Measurements from ENCODE around the gene SBF1. TPM values are rescaled to one million over a fixed set of nuclear protein-coding genes. Genes with fewer than 3 reads are reported as not detected.
A peak's percentile ranks its signal among the peaks of the same experiment; 100 is the strongest.

The SBF1 gene
- total RNA-seq, result 55.8 TPM
- long read RNA-seq, full-length matches to known transcripts, result 30 of 120 reads
- long read RNA-seq, partial matches to known transcripts, result 60 of 120 reads
- long read RNA-seq, other reads (novel, unspliced or antisense), result 30 of 120 reads

GRCh38 chr22:50474710-50475651 lies at the start of gene SBF1:
Gene SBF1, minus strand, starts transcription at chr22:50475035. Its CDS starts 195 bp downstream, at chr22:50474840.
- no peak for TF ChIP-seq CTCF (IDR thresholded peaks at IDR 0.05; ENCODE audit: borderline replicate concordance)
- intact Hi-C loops (cut with micrococcal nuclease), result no loop called here
- H3K27me3 ChIP-seq (ENCODE audit: low read depth), result peaks cover 22% of the 10 kb centered on the region
- DNase-seq, result peak; percentile 94
- no peaks in the 10 kb centered on the region for H3K36me3 ChIP-seq
- peak within 1 kb of the TSS; percentile 81 for H3K27ac ChIP-seq (replicated peaks)
- H3K4me1 ChIP-seq, result peaks cover 53% of the 10 kb centered on the region
- H3K4me3 ChIP-seq, result peak within 1 kb of the TSS; percentile 93
- no peaks in the 10 kb centered on the region for H3K9me3 ChIP-seq (replicated peaks)

- no peak for DNase-seq
- peaks cover 54% of the 10 kb centered on the region for H3K4me1 ChIP-seq
- no peak for TF ChIP-seq CTCF (IDR thresholded peaks at IDR 0.05; ENCODE audit: borderline replicate concordance)
- peaks cover 50% of the 10 kb centered on the region for H3K36me3 ChIP-seq
- intact Hi-C loops (cut with micrococcal nuclease), result no loop called here
- H3K27me3 ChIP-seq (ENCODE audit: low read depth), result peaks cover under 1% of the 10 kb centered on the region
- peak overlapping the region; percentile 97 for H3K27ac ChIP-seq (replicated peaks)
- no peaks in the 10 kb centered on the region for H3K9me3 ChIP-seq (replicated peaks)
- peak overlapping the region; percentile 79 for H3K4me3 ChIP-seq
Measured at GRCh38 chr22:50523806-50524675, 49.2 kb upstream of the SBF1 start.

- H3K9me3 ChIP-seq (replicated peaks), result no peaks in the 10 kb centered on the region
- H3K4me1 ChIP-seq, result peaks cover 48% of the 10 kb centered on the region
- no peak for DNase-seq
- no peak overlapping the region for H3K27ac ChIP-seq (replicated peaks)
- TF ChIP-seq CTCF (IDR thresholded peaks at IDR 0.05; ENCODE audit: borderline replicate concordance), result no peak
- H3K4me3 ChIP-seq, result no peak overlapping the region
- H3K36me3 ChIP-seq, result peaks cover 56% of the 10 kb centered on the region
- no peaks in the 10 kb centered on the region for H3K27me3 ChIP-seq (ENCODE audit: low read depth)
- intact Hi-C loops (cut with micrococcal nuclease), result no loop called here
Measured at GRCh38 chr22:50523458-50523805, 48.6 kb upstream of the SBF1 start.

GRCh38 chr22:50522806-50523438 lies 48.1 kb upstream of the SBF1 start:
- TF ChIP-seq CTCF (IDR thresholded peaks at IDR 0.05; ENCODE audit: borderline replicate concordance), result no peak
- DNase-seq, result no peak
- no peak overlapping the region for H3K4me3 ChIP-seq
- H3K9me3 ChIP-seq (replicated peaks), result no peaks in the 10 kb centered on the region
- H3K4me1 ChIP-seq, result peaks cover 44% of the 10 kb centered on the region
- intact Hi-C loops (cut with micrococcal nuclease), result no loop called here
- H3K27ac ChIP-seq (replicated peaks), result no peak overlapping the region
- H3K27me3 ChIP-seq (ENCODE audit: low read depth), result no peaks in the 10 kb centered on the region
- H3K36me3 ChIP-seq, result peaks cover 61% of the 10 kb centered on the region
